Suprapubic skin (tissue), 4 donors: ENCODE data around the gene ERO1A. TPM values are rescaled to one million over a fixed set of nuclear protein-coding genes. Genes with fewer than 3 reads are reported as not detected.

Experiments
- DNase-seq, 2 donors: peaks; one replicate each; pipeline ENCODE4 v3.0.0-alpha.2; 2019; ENCODE audit warnings: low spot score in 2 of 2
- H3K27ac ChIP-seq: fragments of 200-600 bp; sonication (generic); one replicate; pipeline ENCODE4 v1.5.1; 2019
- H3K27me3 ChIP-seq: fragments of 200-600 bp; sonication (generic); one replicate; pipeline ENCODE4 v1.5.1; 2019
- H3K36me3 ChIP-seq: fragments of 200-600 bp; sonication (generic); one replicate; pipeline ENCODE4 v1.5.1; 2019
- H3K4me1 ChIP-seq: fragments of 200-600 bp; sonication (generic); one replicate; pipeline ENCODE4 v1.5.1; 2019
- H3K4me3 ChIP-seq: fragments of 200-600 bp; sonication (generic); one replicate; pipeline ENCODE4 v1.5.1; 2019; ENCODE audit warnings: mild to moderate bottlenecking
- H3K9me3 ChIP-seq: fragments of 200-600 bp; sonication (generic); one replicate; pipeline ENCODE4 v1.5.1; 2019
- CTCF ChIP-seq, 2 donors: fragments of 200-600 bp in 1 of 2; fragments of 450-650 bp in 1 of 2; sonication (generic) in 1 of 2; IDR thresholded peaks; one replicate each; pipeline ENCODE4 v1.5.1; 2016 to 2019; ENCODE audit warnings: antibody characterized with exemption in 2 of 2, mild to moderate bottlenecking in 1 of 2, moderate library complexity in 1 of 2
- EP300 ChIP-seq: sonication (generic); formaldehyde crosslinking; IDR thresholded peaks from one replicate; pipeline ENCODE4 v1.6.1; 2017; ENCODE audit warnings: antibody characterized with exemption
- POLR2A ChIP-seq, 2 donors: fragments of 450-650 bp; IDR thresholded peaks; one replicate each; pipeline ENCODE4 v1.6.1; 2017; ENCODE audit warnings: antibody characterized with exemption in 2 of 2, mild to moderate bottlenecking in 2 of 2, moderate library complexity in 2 of 2
- POLR2AphosphoS5 ChIP-seq, 3 donors: sonication (generic); formaldehyde crosslinking; IDR thresholded peaks; one replicate each; pipeline ENCODE4 v1.6.1; 2017; ENCODE audit warnings: antibody characterized with exemption in 3 of 3
- WGBS: methylation state at CpG from one replicate; pipeline ENCODE4 v1.1.5; 2018; 5-methylcytosine and 5-hydroxymethylcytosine counted together
- total RNA-seq, 4 donors: library from RNA; depleted of rRNA; stranded (reverse); fragments of >200 nt; gene quantifications; one replicate each; pipeline ENCODE4 v1.1.0, GENCODE V29; 2016

The ERO1A gene, protein sequence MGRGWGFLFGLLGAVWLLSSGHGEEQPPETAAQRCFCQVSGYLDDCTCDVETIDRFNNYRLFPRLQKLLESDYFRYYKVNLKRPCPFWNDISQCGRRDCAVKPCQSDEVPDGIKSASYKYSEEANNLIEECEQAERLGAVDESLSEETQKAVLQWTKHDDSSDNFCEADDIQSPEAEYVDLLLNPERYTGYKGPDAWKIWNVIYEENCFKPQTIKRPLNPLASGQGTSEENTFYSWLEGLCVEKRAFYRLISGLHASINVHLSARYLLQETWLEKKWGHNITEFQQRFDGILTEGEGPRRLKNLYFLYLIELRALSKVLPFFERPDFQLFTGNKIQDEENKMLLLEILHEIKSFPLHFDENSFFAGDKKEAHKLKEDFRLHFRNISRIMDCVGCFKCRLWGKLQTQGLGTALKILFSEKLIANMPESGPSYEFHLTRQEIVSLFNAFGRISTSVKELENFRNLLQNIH
- total RNA-seq: 10 to 100 TPM; 21.7 to 36.0 (median 29.7) TPM

DNA sequence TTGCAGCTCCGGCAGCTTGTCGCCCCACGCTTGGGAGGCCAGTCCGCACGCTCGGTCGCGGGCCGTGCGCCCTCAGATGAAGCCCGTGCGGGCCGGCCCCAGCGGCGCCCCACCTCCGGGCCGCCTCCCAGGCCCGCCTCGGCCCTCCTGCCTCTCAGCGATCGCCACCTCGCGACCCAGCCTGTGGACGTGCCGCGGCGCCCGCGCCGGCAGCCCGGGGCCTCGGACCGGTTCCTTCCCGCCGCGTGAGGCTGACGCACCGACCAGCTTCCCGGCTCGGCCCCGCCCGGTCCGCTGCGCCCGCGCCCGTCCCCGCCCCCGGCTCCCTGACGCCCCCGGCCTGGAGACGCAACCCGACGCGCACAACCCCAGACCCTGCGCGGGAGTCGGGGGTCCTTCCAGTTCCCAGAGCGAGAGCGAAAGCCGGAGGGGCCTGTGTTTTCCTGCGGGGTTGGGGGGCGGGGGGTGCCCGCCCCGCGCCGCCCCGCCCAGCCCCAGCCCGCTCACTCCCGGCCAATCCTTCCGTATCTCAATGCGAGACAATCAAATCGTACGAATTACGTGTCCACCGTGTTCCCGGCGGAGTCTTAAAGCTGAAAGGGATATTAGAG, at the start of gene ERO1A:
ERO1A (minus strand) TSS at position 78 of the 611 bp plus-strand sequence; CDS start at position 1, 77 bp downstream.
- H3K4me3 ChIP-seq: peak within 1 kb of the TSS; percentile 98
- no peaks in the 10 kb centered on the region for H3K27me3 ChIP-seq
- H3K9me3 ChIP-seq: no peaks in the 10 kb centered on the region
- H3K27ac ChIP-seq: peak within 1 kb of the TSS; percentile 98
- no peak for TF ChIP-seq EP300
- TF ChIP-seq POLR2AphosphoS5 (IDR thresholded peaks at IDR 0.05): no peak
- TF ChIP-seq CTCF (IDR thresholded peaks at IDR 0.05): no peak
- peak in 1 of 2 donors; percentile 58 for TF ChIP-seq POLR2A (IDR thresholded peaks at IDR 0.05)
- DNase-seq: peak; percentile 85 to 87
- H3K4me1 ChIP-seq: peaks cover 41% of the 10 kb centered on the region
- WGBS: under 1% methylated on average over 20 of the region's 78 CpGs
- H3K36me3 ChIP-seq: no peaks in the 10 kb centered on the region

DNA sequence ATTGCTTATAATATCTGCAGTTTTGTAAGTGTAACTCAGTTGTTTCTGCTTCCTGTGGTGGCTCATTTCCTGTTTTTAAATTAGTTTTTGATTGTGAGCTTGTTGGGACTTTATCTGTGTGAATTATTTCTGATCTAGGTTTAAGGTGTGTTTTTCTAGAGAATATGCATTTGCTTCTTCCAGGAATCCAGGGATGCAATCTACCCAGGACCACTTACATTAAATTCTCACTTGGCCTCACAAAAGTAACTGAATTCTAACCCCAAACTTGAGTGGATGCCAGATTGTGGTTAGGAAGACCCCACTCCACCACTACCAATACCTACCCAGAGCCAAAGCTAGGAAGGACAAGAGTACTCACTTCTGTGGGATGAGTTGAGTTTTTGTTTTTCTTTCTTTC, 46.5 kb upstream of the ERO1A start:
- no peak overlapping the region for H3K27ac ChIP-seq
- H3K4me1 ChIP-seq: no peaks in the 10 kb centered on the region
- no peak overlapping the region for H3K4me3 ChIP-seq
- no peak for TF ChIP-seq POLR2AphosphoS5 (IDR thresholded peaks at IDR 0.05)
- no peak for TF ChIP-seq EP300
- TF ChIP-seq CTCF (IDR thresholded peaks at IDR 0.05): no peak
- no peak for TF ChIP-seq POLR2A (IDR thresholded peaks at IDR 0.05)
- no peaks in the 10 kb centered on the region for H3K27me3 ChIP-seq
- peaks cover 11% of the 10 kb centered on the region for H3K36me3 ChIP-seq
- H3K9me3 ChIP-seq: no peaks in the 10 kb centered on the region
- DNase-seq: no peak

DNA sequence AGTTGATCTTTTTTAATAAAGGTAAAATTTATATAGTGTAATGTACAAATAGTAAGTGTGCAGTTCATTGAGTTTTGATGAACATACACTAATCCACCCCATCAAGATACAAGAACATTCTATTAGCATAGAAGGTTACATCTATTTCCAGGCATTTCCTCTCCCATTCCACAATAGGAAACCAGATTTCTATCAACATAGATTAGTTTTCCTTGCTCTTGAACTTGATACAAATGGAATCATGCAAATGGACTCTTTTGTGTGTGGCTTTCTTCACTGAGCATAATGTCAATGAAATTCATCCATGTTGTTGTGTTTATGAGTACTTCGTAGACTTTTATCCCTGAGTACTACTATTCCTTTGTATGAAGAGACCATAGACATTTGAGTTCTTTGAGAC, 45.4 kb upstream of the ERO1A start:
- H3K4me3 ChIP-seq: no peak overlapping the region
- TF ChIP-seq EP300 (no peak), CTCF (IDR thresholded peaks at IDR 0.05) (no peak), POLR2AphosphoS5 (IDR thresholded peaks at IDR 0.05) (no peak), POLR2A (IDR thresholded peaks at IDR 0.05) (no peak)
- H3K9me3 ChIP-seq: no peaks in the 10 kb centered on the region
- H3K27me3 ChIP-seq: no peaks in the 10 kb centered on the region
- DNase-seq: no peak
- H3K4me1 ChIP-seq: peaks cover 4% of the 10 kb centered on the region
- H3K27ac ChIP-seq: no peak overlapping the region
- 91% methylated on average over 1 of the region's 1 CpG for WGBS
- H3K36me3 ChIP-seq: peaks cover 6% of the 10 kb centered on the region

DNA sequence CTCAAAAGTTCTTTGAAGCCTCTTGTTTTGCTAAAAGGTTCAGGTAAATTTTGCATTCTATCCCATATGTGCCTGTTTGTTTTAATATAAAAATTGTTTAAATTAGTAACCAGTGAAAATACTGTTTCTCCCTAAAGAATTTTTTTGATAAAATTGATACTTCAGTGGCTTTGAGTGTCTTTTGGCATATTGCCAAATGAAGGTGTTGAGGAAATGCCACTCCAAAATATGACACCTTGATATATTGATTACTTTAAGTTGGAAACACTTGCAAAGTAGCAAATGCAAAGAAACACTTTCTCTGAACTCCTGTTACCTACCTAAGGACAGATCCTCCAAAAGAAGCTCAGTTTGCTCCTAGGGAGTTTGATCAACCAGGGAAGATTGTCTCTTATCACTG, 43.1 kb upstream of the ERO1A start:
- peaks cover 5% of the 10 kb centered on the region for H3K4me1 ChIP-seq
- TF ChIP-seq CTCF (IDR thresholded peaks at IDR 0.05): no peak
- TF ChIP-seq POLR2A (IDR thresholded peaks at IDR 0.05): no peak
- TF ChIP-seq EP300: no peak
- TF ChIP-seq POLR2AphosphoS5 (IDR thresholded peaks at IDR 0.05): no peak
- H3K27ac ChIP-seq: no peak overlapping the region
- no peaks in the 10 kb centered on the region for H3K9me3 ChIP-seq
- no peak overlapping the region for H3K4me3 ChIP-seq
- H3K36me3 ChIP-seq: no peaks in the 10 kb centered on the region
- DNase-seq: no peak
- no peaks in the 10 kb centered on the region for H3K27me3 ChIP-seq

DNA sequence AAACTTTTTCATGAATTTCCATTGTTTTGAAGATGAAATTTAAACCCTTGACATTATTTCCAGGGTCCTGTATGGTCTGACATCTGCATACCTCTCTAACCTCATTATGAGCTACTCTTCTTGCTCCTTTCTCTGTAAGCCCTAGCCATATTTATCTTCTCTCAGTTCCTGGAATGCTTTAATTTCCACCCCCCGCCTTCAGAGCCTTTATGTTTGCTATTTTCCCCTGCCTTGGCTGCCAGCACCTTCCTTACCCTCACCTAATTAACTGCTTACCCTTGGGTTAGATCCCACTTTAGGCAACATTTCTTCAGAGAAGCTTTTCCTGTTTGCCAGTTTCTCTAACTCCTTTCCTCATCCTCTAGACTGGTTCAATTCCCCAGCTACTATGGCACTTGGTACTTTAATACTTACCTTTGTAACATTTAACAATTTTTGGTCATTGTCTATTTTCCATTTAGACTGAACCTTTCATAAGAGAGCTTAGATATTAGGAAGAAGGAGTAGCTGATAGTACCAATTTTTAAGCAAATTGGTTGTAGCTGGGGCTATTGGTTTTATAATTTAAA, 40.6 kb upstream of the ERO1A start:
- peaks cover 12% of the 10 kb centered on the region for H3K4me1 ChIP-seq
- H3K4me3 ChIP-seq: no peak overlapping the region
- no peak overlapping the region for H3K27ac ChIP-seq
- no peaks in the 10 kb centered on the region for H3K36me3 ChIP-seq
- TF ChIP-seq EP300: no peak
- 44% methylated on average over 1 of the region's 1 CpG for WGBS
- H3K9me3 ChIP-seq: no peaks in the 10 kb centered on the region
- no peak for DNase-seq
- H3K27me3 ChIP-seq: no peaks in the 10 kb centered on the region
